Mesothelial cell of epicardium (in vitro differentiated cells): ENCODE data around the gene PRPF40B. TPM values are rescaled to one million over a fixed set of nuclear protein-coding genes. Genes with fewer than 3 reads are reported as not detected.

ENCODE experiments used
- DNase-seq, 2 experiments: peaks; one replicate each; pipeline ENCODE4 v3.0.0; 2021; ENCODE audit warnings: low spot score in 2 of 2; ENCODE audit not compliant: unreplicated experiment in 2 of 2
- H3K27ac Mint-ChIP-seq: 2 replicates; pipeline ENCODE4 v1.8.0; 2021; ENCODE audit warnings: mixed read lengths
- H3K27me3 Mint-ChIP-seq: 2 replicates; pipeline ENCODE4 v1.8.0; 2021; ENCODE audit warnings: low read depth, mixed read lengths
- H3K36me3 Mint-ChIP-seq: 2 replicates; pipeline ENCODE4 v1.8.0; 2021; ENCODE audit warnings: mixed read lengths
- H3K4me1 Mint-ChIP-seq: 2 replicates; pipeline ENCODE4 v1.8.0; 2021; ENCODE audit warnings: mixed read lengths
- H3K4me3 Mint-ChIP-seq: 2 replicates; pipeline ENCODE4 v1.8.0; 2021; ENCODE audit warnings: mild to moderate bottlenecking, moderate library complexity, mixed read lengths
- H3K9me3 Mint-ChIP-seq: 2 replicates; pipeline ENCODE4 v1.8.0; 2021; ENCODE audit warnings: mixed read lengths
- total RNA-seq: library from RNA; stranded (reverse); gene quantifications from 3 replicates; pipeline ENCODE4 v1.2.1, GENCODE V29; 2021
- TF ChIP-seq, protein P1 (sequence below): fragments of 200-600 bp; sonication (generic); IDR thresholded peaks from one replicate; pipeline ENCODE4 v1.5.0; 2021; ENCODE audit warnings: antibody characterized with exemption; ENCODE audit not compliant: unreplicated experiment

The PRPF40B gene
- total RNA-seq, 1 donor from 2014 or later: 62.0 TPM

DNA sequence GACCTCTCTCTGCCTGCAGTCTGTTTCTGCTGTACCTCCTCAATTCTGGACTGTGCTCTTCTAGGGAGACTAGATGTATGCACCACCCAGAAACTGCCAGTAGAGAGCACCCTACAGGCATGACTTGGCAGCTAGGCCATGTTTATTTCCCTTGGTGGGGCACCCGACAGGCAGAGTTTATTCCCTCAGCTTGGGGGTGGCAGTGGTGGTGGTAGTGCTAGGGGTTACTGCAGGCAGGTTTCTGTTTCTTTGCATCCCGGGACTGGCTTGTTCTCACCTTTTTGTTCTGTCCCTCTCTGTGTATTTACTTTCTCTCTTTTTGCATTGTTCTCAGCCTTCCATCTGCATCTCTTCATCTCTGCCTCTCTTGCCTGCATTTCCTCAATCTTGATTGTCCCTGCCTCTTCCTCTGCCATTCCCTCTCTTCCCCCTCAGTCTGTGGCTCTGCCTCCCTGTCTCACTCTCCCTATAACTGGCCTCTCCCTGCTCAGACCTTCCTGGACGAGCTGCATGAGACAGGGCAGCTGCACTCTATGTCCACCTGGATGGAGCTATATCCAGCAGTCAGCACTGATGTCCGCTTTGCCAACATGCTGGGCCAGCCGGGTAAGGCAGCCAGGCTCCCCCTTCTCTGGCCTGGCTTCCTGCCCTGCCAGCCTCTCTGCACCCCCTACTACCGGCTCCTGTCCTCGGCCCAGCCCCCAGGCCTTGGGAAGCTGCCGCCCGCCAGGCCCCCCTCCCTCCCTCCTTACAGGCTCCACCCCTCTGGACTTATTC is 13.8 kb downstream of the PRPF40B start:
- peaks cover 14% of the 10 kb centered on the region for H3K4me1 Mint-ChIP-seq
- peak overlapping the region; percentile 79 for H3K27ac Mint-ChIP-seq
- DNase-seq: no peak
- H3K27me3 Mint-ChIP-seq: no peaks in the 10 kb centered on the region
- TF ChIP-seq, protein P1, sequence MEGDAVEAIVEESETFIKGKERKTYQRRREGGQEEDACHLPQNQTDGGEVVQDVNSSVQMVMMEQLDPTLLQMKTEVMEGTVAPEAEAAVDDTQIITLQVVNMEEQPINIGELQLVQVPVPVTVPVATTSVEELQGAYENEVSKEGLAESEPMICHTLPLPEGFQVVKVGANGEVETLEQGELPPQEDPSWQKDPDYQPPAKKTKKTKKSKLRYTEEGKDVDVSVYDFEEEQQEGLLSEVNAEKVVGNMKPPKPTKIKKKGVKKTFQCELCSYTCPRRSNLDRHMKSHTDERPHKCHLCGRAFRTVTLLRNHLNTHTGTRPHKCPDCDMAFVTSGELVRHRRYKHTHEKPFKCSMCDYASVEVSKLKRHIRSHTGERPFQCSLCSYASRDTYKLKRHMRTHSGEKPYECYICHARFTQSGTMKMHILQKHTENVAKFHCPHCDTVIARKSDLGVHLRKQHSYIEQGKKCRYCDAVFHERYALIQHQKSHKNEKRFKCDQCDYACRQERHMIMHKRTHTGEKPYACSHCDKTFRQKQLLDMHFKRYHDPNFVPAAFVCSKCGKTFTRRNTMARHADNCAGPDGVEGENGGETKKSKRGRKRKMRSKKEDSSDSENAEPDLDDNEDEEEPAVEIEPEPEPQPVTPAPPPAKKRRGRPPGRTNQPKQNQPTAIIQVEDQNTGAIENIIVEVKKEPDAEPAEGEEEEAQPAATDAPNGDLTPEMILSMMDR: peak; percentile 42
- peaks cover 15% of the 10 kb centered on the region for H3K36me3 Mint-ChIP-seq
- no peaks in the 10 kb centered on the region for H3K9me3 Mint-ChIP-seq
- H3K4me3 Mint-ChIP-seq: no peak overlapping the region

DNA sequence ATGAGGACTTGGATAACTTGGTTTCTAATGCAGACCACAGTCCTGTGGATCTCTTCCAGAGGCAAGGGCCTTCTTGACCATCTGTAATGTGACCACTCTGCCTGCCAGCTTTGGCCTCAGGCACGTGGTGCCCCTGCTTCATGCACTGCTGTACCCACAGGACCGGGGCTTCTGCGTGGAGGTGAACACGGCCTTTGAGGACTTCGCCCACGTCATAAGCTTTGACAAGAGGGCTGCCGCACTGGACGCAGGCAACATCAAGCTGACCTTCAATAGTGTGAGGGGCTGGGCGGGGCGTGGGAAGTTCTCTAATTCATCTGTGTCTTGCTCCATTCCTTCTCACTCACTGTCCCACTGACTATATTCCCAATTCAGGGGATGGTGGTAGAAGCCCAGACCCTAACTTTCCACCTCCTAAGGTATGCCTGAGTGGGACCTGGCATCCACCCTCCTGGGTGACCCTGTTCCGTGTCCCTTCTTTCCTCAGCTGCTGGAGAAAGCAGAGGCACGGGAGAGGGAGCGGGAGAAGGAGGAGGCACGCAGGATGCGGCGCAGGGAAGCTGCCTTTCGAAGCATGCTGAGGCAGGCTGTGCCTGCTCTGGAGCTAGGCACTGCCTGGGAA is 18.5 kb downstream of the PRPF40B start:
- no peak overlapping the region for H3K4me3 Mint-ChIP-seq
- H3K27ac Mint-ChIP-seq: no peak overlapping the region
- peaks cover 12% of the 10 kb centered on the region for H3K36me3 Mint-ChIP-seq
- TF ChIP-seq, protein P1: no peak
- H3K9me3 Mint-ChIP-seq: no peaks in the 10 kb centered on the region
- no peak for DNase-seq
- no peaks in the 10 kb centered on the region for H3K27me3 Mint-ChIP-seq
- H3K4me1 Mint-ChIP-seq: peaks cover 16% of the 10 kb centered on the region

DNA sequence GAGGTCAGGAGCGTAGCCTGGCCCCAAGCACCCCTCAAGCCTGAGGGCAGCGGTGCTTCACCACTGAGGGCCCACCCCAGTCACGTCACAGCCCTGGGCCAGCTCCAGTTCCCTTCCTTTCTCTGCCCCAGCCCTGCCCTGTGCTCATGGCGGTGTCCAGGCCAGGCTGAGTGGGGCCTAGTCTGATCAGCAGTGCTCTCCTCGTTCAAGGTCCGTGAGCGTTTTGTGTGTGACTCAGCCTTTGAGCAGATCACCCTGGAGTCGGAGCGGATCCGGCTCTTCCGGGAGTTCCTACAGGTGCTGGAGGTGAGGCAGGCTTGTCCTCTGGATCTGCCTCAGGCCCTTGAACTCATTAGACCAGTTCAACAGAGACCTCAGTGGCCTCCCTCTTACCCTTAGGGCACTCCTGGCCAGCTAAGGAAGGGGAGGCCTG is 19.0 kb downstream of the PRPF40B start:
- Mint-ChIP-seq H3K4me3 (no peak overlapping the region), H3K27me3 (no peaks in the 10 kb centered on the region), H3K4me1 (peaks cover 10% of the 10 kb centered on the region), H3K36me3 (peaks cover 12% of the 10 kb centered on the region), H3K27ac (no peak overlapping the region), H3K9me3 (no peaks in the 10 kb centered on the region)
- TF ChIP-seq, protein P1: no peak
- DNase-seq: no peak

DNA sequence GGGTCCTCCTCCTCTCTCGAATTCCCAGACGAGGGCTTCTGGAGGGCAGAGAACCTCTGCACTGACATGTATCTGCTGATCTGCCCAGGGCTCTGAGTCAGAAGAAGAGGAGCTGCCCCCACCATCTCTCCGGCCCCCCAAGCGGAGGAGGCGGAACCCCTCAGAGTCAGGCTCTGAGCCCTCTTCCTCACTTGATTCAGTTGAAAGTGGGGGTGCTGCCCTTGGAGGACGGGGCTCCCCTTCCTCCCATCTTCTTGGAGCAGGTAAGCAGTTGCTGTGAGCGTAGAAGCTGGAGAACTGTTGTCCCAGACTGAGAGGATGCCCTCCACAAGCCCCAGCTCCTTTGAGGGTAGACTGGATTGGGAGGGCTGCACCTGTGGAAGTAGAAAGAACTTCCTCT is 19.8 kb downstream of the PRPF40B start:
- Mint-ChIP-seq H3K36me3 (peaks cover 9% of the 10 kb centered on the region), H3K4me1 (peaks cover 7% of the 10 kb centered on the region), H3K27me3 (no peaks in the 10 kb centered on the region), H3K4me3 (no peak overlapping the region), H3K9me3 (no peaks in the 10 kb centered on the region), H3K27ac (no peak overlapping the region)
- no peak for DNase-seq
- TF ChIP-seq, protein P1: no peak

DNA sequence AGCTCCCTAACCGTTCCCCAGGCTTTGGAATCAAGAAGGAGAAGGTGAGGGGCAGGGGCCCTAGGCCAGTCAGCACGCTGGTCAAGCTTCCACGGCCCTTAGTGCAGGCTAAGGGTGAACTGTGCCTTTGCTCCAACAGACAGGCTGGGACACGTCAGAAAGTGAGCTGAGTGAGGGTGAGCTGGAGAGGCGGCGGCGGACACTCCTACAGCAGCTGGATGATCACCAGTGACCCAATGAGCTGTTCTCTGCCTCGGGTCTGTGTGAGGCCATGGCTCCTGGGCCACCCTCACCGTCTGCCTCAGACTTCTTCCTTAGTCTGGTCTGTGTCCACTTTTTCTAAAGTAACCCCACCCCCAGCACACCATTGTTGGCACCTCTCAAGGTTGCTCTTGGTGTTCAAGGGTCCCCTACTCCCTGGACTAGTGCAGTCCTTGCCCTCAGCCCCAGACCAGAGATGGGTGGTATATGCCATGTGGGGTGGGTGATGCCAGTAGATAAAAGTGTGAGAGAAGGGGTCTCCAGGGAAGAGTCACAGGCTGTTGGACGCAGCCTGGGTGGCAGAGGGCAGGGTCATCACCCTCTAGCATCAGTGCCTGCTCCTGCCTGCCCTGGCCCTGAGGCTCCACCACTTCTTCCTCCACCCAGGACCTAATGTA is 20.7 kb downstream of the PRPF40B start:
- peaks cover 16% of the 10 kb centered on the region for H3K4me1 Mint-ChIP-seq
- H3K9me3 Mint-ChIP-seq: no peaks in the 10 kb centered on the region
- H3K27me3 Mint-ChIP-seq: no peaks in the 10 kb centered on the region
- TF ChIP-seq, protein P1: no peak
- DNase-seq: no peak
- H3K4me3 Mint-ChIP-seq: no peak overlapping the region
- H3K27ac Mint-ChIP-seq: peak overlapping the region; percentile 37
- peaks cover 11% of the 10 kb centered on the region for H3K36me3 Mint-ChIP-seq
